Nephron (organoid): ENCODE measurements around the gene ZBTB2.

ENCODE experiments used
- H3K27ac Mint-ChIP-seq, 3 experiments: 2 replicates each; pipeline ENCODE4 v1.8.0; 2020; ENCODE audit warnings: mixed read lengths in 3 of 3, mild to moderate bottlenecking in 2 of 3, moderate library complexity in 1 of 3
- H3K27me3 Mint-ChIP-seq: 2 replicates; pipeline ENCODE4 v1.8.0; 2021; ENCODE audit warnings: low read depth, mild to moderate bottlenecking, moderate library complexity, mixed read lengths
- H3K36me3 Mint-ChIP-seq: 2 replicates; pipeline ENCODE4 v1.8.0; 2020; ENCODE audit warnings: low read depth, mixed read lengths
- H3K4me1 Mint-ChIP-seq: 2 replicates; pipeline ENCODE4 v1.8.0; 2020; ENCODE audit warnings: mixed read lengths
- H3K4me3 Mint-ChIP-seq, 3 experiments: 2 replicates each; pipeline ENCODE4 v1.8.0; 2020; ENCODE audit warnings: mild to moderate bottlenecking in 3 of 3, mixed read lengths in 3 of 3, moderate library complexity in 2 of 3
- H3K9me3 Mint-ChIP-seq: 2 replicates; pipeline ENCODE4 v1.8.0; 2020; ENCODE audit warnings: mixed read lengths
- TF ChIP-seq, protein P1 (sequence below), 3 experiments: fragments of 200-600 bp; sonication (generic); IDR thresholded peaks; one replicate each; pipeline ENCODE4 v1.5.0; 2021; ENCODE audit warnings: antibody characterized with exemption in 3 of 3; ENCODE audit not compliant: unreplicated experiment in 3 of 3

Gene ZBTB2

GRCh38 chr6:151377095-151377494 lies 14.3 kb downstream of the ZBTB2 start:
- H3K4me1 Mint-ChIP-seq, result peaks cover 15% of the 10 kb centered on the region
- TF ChIP-seq, protein P1, sequence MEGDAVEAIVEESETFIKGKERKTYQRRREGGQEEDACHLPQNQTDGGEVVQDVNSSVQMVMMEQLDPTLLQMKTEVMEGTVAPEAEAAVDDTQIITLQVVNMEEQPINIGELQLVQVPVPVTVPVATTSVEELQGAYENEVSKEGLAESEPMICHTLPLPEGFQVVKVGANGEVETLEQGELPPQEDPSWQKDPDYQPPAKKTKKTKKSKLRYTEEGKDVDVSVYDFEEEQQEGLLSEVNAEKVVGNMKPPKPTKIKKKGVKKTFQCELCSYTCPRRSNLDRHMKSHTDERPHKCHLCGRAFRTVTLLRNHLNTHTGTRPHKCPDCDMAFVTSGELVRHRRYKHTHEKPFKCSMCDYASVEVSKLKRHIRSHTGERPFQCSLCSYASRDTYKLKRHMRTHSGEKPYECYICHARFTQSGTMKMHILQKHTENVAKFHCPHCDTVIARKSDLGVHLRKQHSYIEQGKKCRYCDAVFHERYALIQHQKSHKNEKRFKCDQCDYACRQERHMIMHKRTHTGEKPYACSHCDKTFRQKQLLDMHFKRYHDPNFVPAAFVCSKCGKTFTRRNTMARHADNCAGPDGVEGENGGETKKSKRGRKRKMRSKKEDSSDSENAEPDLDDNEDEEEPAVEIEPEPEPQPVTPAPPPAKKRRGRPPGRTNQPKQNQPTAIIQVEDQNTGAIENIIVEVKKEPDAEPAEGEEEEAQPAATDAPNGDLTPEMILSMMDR (IDR thresholded peaks at IDR 0.05; ENCODE audit: unreplicated experiment in 3 of 3), result no peak
- H3K9me3 Mint-ChIP-seq, result peaks cover 2% of the 10 kb centered on the region
- no peak overlapping the region for H3K4me3 Mint-ChIP-seq
- H3K27ac Mint-ChIP-seq, result no peak overlapping the region
- H3K36me3 Mint-ChIP-seq, result peaks cover 19% of the 10 kb centered on the region
- no peaks in the 10 kb centered on the region for H3K27me3 Mint-ChIP-seq

- H3K9me3 Mint-ChIP-seq, result peaks cover 2% of the 10 kb centered on the region
- H3K36me3 Mint-ChIP-seq, result peaks cover 25% of the 10 kb centered on the region
- no peaks in the 10 kb centered on the region for H3K27me3 Mint-ChIP-seq
- TF ChIP-seq, protein P1 (IDR thresholded peaks at IDR 0.05; ENCODE audit: unreplicated experiment in 3 of 3), result no peak
- no peak overlapping the region for H3K27ac Mint-ChIP-seq
- peaks cover 22% of the 10 kb centered on the region for H3K4me1 Mint-ChIP-seq
- H3K4me3 Mint-ChIP-seq, result no peak overlapping the region
Measured at GRCh38 chr6:151376440-151376839, 14.9 kb downstream of the ZBTB2 start.

DNA sequence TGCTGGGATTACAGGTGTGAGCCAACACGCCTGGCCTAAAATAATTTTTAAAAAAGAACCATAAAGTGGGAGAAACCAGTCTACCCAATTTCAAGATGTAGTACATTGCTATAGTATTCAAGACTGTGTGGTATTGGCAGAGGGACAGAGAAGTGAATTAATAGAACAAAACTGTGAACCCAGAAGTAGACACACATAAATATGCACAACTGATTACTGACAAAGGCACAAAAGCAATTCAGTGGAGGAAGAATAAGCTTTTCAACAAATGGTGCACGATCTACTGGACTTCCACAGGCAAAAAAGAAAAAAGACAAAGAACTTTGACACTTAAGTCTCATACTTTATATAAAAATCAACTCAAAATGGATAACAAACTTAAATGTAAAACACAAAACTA lies 15.5 kb downstream of the ZBTB2 start:
- H3K27me3 Mint-ChIP-seq, result no peaks in the 10 kb centered on the region
- H3K36me3 Mint-ChIP-seq, result peaks cover 30% of the 10 kb centered on the region

DNA sequence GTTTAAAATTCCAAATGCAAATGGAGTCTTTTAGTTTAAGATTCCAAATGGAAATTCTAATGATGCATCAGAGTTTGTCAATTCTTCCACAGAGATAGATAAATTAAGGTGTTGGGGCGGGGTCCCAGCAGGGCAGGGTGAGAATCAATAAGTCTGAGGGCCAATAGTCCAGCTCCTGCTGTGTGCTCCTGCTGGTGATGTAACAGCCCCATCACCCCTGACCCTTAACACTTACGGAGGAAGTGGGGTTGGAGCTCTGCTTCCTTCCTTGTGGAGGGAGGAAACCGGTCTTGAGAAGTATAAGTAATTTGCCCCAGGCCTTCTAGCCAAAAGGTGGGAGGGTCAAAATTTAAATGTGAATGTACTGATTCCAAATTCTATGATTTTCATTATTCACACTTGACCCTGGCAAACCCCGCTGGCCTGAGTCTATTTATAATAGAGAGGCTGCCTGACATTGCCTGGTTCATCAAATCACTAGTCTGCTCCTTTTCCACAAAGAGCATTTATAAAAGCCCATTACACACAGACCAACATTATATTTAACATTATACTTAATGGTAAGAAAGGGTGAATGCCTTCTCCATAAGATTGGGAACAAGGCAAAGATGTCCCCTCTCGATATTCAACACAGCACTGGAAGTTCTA lies 17.2 kb downstream of the ZBTB2 start:
- peaks cover 18% of the 10 kb centered on the region for H3K4me1 Mint-ChIP-seq
- no peaks in the 10 kb centered on the region for H3K27me3 Mint-ChIP-seq
- peaks cover 38% of the 10 kb centered on the region for H3K36me3 Mint-ChIP-seq
- TF ChIP-seq, protein P1 (IDR thresholded peaks at IDR 0.05; ENCODE audit: unreplicated experiment in 3 of 3), result no peak
- H3K27ac Mint-ChIP-seq, result peak overlapping the region in 2 of 3 experiments; percentile 10 to 18
- peaks cover 2% of the 10 kb centered on the region for H3K9me3 Mint-ChIP-seq
- H3K4me3 Mint-ChIP-seq, result no peak overlapping the region

More for the DNA sequence above, 15.5 kb downstream of the ZBTB2 start:
- peaks cover 2% of the 10 kb centered on the region for H3K9me3 Mint-ChIP-seq
- no peak overlapping the region for H3K4me3 Mint-ChIP-seq
- no peak overlapping the region for H3K27ac Mint-ChIP-seq
- TF ChIP-seq, protein P1 (IDR thresholded peaks at IDR 0.05; ENCODE audit: unreplicated experiment in 3 of 3), result no peak
- peaks cover 21% of the 10 kb centered on the region for H3K4me1 Mint-ChIP-seq

GRCh38 chr6:151372164-151372563 lies 19.2 kb downstream of the ZBTB2 start:
- TF ChIP-seq, protein P1 (IDR thresholded peaks at IDR 0.05; ENCODE audit: unreplicated experiment in 3 of 3), result no peak
- H3K9me3 Mint-ChIP-seq, result peaks cover 2% of the 10 kb centered on the region
- H3K27ac Mint-ChIP-seq, result peak overlapping the region; percentile 9 to 61 (median 30)
- H3K4me3 Mint-ChIP-seq, result peak overlapping the region in 1 of 3 experiments; percentile 9
- peaks cover 18% of the 10 kb centered on the region for H3K4me1 Mint-ChIP-seq
- peaks cover 41% of the 10 kb centered on the region for H3K36me3 Mint-ChIP-seq
- H3K27me3 Mint-ChIP-seq, result no peaks in the 10 kb centered on the region

DNA sequence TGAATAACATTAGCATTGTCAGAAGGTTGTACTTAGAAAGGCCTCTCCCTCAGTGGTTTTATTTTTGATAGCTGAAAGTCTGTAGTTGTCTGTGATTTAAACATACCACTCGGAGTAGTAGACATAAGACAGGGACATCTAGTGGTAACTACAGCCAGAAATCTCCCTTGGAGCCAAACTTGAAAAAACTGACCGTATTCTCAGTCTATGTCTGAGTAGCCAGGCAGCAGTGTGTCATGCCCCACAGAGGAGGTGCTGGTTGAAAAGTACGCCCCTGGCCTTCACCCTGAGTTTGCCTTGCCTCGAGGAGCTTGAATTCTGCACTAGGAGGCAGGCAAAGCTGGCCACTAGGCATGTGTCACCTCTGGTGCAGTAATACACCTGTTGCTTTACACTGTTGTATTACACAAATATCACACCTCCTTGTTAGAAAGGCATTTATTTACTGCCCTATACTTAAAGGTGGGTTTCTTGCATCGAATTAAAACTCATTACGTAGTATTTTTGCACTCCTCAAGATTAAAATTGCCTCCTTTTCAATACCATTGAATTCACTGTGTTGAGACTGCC lies 20.8 kb downstream of the ZBTB2 start:
- Mint-ChIP-seq H3K27ac (peak overlapping the region in 1 of 3 experiments; percentile 25), H3K9me3 (peaks cover 2% of the 10 kb centered on the region), H3K4me3 (no peak overlapping the region), H3K4me1 (peaks cover 18% of the 10 kb centered on the region), H3K36me3 (peaks cover 44% of the 10 kb centered on the region), H3K27me3 (no peaks in the 10 kb centered on the region)
- TF ChIP-seq, protein P1 (IDR thresholded peaks at IDR 0.05; ENCODE audit: unreplicated experiment in 3 of 3), result peak; percentile 34 to 40 (median 37)
